ENCODE results near the gene UTS2. TPM values are rescaled to one million over a fixed set of nuclear protein-coding genes. Genes with fewer than 3 reads are reported as not detected.

Gene UTS2
- total and polyA plus RNA-seq, 9 of the 15 experiments (the other 6 are each of a cell fraction or from before 2014, with no cell fraction given): 0.22 to 0.29 TPM; not detected in 7

GRCh38 chr1:7827126-7827955, 25.5 kb downstream of the UTS2 start (continued):
- TF ChIP-seq ZZZ3 (IDR thresholded peaks at IDR 0.05) (0 out of 2 replicates have a peak, but pooled peaks have one; percentile 52), L3MBTL2 (IDR thresholded peaks at IDR 0.05) (peak; percentile 68), ELF4 (CRISPR knock-in tag; IDR thresholded peaks at IDR 0.05) (peak; percentile 85; the same call in 1 of the 2 replicates), C11orf30 (IDR thresholded peaks at IDR 0.05; ENCODE audit: low read depth) (peak; percentile 82), HOXB6 (CRISPR knock-in tag; IDR thresholded peaks at IDR 0.05; ENCODE audit: borderline replicate concordance) (no peak), FOXM1 (IDR thresholded peaks at IDR 0.05; ENCODE audit: low read depth) (no peak), FOXM1 (CRISPR knock-in tag; IDR thresholded peaks at IDR 0.05; ENCODE audit: low read depth) (no peak), ZNF639 (CRISPR knock-in tag; conservative IDR thresholded peaks at IDR 0.05 in 1 of 2, IDR thresholded peaks at IDR 0.05 in 1 of 2) (peak in 1 of 2 experiments; percentile 77; a peak in 2 of 4 replicates), ZNF512 (tag; IDR thresholded peaks at IDR 0.05) (no peak)
- TF ChIP-seq, protein P1, sequence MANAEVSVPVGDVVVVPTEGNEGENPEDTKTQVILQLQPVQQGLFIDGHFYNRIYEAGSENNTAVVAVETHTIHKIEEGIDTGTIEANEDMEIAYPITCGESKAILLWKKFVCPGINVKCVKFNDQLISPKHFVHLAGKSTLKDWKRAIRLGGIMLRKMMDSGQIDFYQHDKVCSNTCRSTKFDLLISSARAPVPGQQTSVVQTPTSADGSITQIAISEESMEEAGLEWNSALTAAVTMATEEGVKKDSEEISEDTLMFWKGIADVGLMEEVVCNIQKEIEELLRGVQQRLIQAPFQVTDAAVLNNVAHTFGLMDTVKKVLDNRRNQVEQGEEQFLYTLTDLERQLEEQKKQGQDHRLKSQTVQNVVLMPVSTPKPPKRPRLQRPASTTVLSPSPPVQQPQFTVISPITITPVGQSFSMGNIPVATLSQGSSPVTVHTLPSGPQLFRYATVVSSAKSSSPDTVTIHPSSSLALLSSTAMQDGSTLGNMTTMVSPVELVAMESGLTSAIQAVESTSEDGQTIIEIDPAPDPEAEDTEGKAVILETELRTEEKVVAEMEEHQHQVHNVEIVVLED (CRISPR knock-in tag; IDR thresholded peaks at IDR 0.05): 0 out of 2 replicates have a peak, but pooled peaks have one; percentile 39
- TF ChIP-seq, protein P2, sequence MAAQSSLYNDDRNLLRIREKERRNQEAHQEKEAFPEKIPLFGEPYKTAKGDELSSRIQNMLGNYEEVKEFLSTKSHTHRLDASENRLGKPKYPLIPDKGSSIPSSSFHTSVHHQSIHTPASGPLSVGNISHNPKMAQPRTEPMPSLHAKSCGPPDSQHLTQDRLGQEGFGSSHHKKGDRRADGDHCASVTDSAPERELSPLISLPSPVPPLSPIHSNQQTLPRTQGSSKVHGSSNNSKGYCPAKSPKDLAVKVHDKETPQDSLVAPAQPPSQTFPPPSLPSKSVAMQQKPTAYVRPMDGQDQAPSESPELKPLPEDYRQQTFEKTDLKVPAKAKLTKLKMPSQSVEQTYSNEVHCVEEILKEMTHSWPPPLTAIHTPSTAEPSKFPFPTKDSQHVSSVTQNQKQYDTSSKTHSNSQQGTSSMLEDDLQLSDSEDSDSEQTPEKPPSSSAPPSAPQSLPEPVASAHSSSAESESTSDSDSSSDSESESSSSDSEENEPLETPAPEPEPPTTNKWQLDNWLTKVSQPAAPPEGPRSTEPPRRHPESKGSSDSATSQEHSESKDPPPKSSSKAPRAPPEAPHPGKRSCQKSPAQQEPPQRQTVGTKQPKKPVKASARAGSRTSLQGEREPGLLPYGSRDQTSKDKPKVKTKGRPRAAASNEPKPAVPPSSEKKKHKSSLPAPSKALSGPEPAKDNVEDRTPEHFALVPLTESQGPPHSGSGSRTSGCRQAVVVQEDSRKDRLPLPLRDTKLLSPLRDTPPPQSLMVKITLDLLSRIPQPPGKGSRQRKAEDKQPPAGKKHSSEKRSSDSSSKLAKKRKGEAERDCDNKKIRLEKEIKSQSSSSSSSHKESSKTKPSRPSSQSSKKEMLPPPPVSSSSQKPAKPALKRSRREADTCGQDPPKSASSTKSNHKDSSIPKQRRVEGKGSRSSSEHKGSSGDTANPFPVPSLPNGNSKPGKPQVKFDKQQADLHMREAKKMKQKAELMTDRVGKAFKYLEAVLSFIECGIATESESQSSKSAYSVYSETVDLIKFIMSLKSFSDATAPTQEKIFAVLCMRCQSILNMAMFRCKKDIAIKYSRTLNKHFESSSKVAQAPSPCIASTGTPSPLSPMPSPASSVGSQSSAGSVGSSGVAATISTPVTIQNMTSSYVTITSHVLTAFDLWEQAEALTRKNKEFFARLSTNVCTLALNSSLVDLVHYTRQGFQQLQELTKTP (IDR thresholded peaks at IDR 0.05; ENCODE audit: low read depth in 1 of 2, partially characterized antibody in 2 of 2): peak in 1 of 2 experiments; percentile 51
- TF ChIP-seq, protein P3, sequence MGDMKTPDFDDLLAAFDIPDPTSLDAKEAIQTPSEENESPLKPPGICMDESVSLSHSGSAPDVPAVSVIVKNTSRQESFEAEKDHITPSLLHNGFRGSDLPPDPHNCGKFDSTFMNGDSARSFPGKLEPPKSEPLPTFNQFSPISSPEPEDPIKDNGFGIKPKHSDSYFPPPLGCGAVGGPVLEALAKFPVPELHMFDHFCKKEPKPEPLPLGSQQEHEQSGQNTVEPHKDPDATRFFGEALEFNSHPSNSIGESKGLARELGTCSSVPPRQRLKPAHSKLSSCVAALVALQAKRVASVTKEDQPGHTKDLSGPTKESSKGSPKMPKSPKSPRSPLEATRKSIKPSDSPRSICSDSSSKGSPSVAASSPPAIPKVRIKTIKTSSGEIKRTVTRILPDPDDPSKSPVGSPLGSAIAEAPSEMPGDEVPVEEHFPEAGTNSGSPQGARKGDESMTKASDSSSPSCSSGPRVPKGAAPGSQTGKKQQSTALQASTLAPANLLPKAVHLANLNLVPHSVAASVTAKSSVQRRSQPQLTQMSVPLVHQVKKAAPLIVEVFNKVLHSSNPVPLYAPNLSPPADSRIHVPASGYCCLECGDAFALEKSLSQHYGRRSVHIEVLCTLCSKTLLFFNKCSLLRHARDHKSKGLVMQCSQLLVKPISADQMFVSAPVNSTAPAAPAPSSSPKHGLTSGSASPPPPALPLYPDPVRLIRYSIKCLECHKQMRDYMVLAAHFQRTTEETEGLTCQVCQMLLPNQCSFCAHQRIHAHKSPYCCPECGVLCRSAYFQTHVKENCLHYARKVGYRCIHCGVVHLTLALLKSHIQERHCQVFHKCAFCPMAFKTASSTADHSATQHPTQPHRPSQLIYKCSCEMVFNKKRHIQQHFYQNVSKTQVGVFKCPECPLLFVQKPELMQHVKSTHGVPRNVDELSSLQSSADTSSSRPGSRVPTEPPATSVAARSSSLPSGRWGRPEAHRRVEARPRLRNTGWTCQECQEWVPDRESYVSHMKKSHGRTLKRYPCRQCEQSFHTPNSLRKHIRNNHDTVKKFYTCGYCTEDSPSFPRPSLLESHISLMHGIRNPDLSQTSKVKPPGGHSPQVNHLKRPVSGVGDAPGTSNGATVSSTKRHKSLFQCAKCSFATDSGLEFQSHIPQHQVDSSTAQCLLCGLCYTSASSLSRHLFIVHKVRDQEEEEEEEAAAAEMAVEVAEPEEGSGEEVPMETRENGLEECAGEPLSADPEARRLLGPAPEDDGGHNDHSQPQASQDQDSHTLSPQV (IDR thresholded peaks at IDR 0.05): peak; percentile 62; the same call in 1 of the 2 replicates

All from K562 (cell line).